ENCODE results near the gene CNGA2. TPM values are rescaled to one million over a fixed set of nuclear protein-coding genes. Genes with fewer than 3 reads are reported as not detected.
A peak's percentile ranks its signal among the peaks of the same experiment; 100 is the strongest.

CNGA2 gene
- total RNA-seq, 1 donor from 2014 or later = not detected

DNA sequence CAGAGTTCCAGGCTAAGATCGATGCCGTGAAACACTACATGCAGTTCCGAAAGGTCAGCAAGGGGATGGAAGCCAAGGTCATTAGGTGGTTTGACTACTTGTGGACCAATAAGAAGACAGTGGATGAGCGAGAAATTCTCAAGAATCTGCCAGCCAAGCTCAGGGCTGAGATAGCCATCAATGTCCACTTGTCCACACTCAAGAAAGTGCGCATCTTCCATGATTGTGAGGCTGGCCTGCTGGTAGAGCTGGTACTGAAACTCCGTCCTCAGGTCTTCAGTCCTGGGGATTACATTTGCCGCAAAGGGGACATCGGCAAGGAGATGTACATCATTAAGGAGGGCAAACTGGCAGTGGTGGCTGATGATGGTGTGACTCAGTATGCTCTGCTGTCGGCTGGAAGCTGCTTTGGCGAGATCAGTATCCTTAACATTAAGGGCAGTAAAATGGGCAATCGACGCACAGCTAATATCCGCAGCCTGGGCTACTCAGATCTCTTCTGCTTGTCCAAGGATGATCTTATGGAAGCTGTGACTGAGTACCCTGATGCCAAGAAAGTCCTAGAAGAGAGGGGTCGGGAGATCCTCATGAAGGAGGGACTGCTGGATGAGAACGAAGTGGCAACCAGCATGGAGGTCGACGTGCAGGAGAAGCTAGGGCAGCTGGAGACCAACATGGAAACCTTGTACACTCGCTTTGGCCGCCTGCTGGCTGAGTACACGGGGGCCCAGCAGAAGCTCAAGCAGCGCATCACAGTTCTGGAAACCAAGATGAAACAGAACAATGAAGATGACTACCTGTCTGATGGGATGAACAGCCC is 9.3 kb downstream of the CNGA2 start:
- Mint-ChIP-seq H3K4me1 (ENCODE audit: low read depth, unreplicated experiment) (no peaks in the 10 kb centered on the region), H3K9me3 (ENCODE audit: unreplicated experiment) (peaks cover 2% of the 10 kb centered on the region), H3K27me3 (ENCODE audit: low read depth, unreplicated experiment) (peaks cover 3% of the 10 kb centered on the region), H3K4me3 (ENCODE audit: unreplicated experiment) (no peak overlapping the region), H3K36me3 (ENCODE audit: low read depth, unreplicated experiment) (no peaks in the 10 kb centered on the region), H3K27ac (ENCODE audit: unreplicated experiment) (no peak overlapping the region)
- H3K36me3 ChIP-seq (ENCODE audit: insufficient read depth, low read length) = no peaks in the 10 kb centered on the region
- no peak for TF ChIP-seq EZH2 (IDR thresholded peaks at IDR 0.05; ENCODE audit: insufficient read depth, low read length)
- TF ChIP-seq, protein P1, sequence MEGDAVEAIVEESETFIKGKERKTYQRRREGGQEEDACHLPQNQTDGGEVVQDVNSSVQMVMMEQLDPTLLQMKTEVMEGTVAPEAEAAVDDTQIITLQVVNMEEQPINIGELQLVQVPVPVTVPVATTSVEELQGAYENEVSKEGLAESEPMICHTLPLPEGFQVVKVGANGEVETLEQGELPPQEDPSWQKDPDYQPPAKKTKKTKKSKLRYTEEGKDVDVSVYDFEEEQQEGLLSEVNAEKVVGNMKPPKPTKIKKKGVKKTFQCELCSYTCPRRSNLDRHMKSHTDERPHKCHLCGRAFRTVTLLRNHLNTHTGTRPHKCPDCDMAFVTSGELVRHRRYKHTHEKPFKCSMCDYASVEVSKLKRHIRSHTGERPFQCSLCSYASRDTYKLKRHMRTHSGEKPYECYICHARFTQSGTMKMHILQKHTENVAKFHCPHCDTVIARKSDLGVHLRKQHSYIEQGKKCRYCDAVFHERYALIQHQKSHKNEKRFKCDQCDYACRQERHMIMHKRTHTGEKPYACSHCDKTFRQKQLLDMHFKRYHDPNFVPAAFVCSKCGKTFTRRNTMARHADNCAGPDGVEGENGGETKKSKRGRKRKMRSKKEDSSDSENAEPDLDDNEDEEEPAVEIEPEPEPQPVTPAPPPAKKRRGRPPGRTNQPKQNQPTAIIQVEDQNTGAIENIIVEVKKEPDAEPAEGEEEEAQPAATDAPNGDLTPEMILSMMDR (IDR thresholded peaks at IDR 0.05; ENCODE audit: insufficient read depth, low read depth, low read length) = no peak
- FAIRE-seq = no peak
- no peak overlapping the region for H3K27ac ChIP-seq (ENCODE audit: low read depth, low read length)
- no peaks in the 10 kb centered on the region for H3K9me3 ChIP-seq (ENCODE audit: insufficient read depth, low read depth, low read length)
- no peaks in the 10 kb centered on the region for H3K27me3 ChIP-seq (ENCODE audit: insufficient read depth, low read length)
- no peaks in the 10 kb centered on the region for H4K20me1 ChIP-seq (ENCODE audit: insufficient read depth, low read length)
- H3K4me2 ChIP-seq (ENCODE audit: low read length) = no peak overlapping the region
- no peak overlapping the region for H3K4me3 ChIP-seq (ENCODE audit: insufficient read depth, low read depth, low read length)
- no peak overlapping the region for H2AFZ ChIP-seq (ENCODE audit: low read depth, low read length)
- no peaks in the 10 kb centered on the region for H3K79me2 ChIP-seq (ENCODE audit: insufficient read depth, low read length)
- no peak for DNase-seq (ENCODE audit: low read depth)
- no peak overlapping the region for H3K9ac ChIP-seq (ENCODE audit: low read length)
- no peaks in the 10 kb centered on the region for H3K4me1 ChIP-seq (ENCODE audit: insufficient read depth, low read length)

DNA sequence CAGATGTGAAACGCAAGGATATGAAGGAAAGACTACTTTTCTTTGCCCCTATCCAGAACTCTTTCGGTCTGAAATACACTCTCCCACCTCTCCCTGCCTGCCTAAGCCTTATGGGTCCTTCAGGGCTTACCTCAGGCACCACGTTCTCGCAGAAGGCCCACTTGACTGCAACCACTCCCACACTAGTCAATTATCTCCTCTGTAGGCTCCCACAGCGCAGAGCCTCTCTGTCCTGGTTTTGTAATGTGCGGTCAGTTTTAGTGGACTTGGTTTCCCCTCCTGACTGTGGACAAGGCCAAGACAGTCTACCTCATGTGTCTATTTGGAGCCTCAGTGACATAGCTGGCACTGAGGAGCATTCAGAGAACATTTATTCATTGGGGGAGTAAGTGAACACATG is 11.1 kb downstream of the CNGA2 start:
- H3K9me3 ChIP-seq (ENCODE audit: insufficient read depth, low read depth, low read length) = no peaks in the 10 kb centered on the region
- DNase-seq (ENCODE audit: low read depth) = no peak

DNA sequence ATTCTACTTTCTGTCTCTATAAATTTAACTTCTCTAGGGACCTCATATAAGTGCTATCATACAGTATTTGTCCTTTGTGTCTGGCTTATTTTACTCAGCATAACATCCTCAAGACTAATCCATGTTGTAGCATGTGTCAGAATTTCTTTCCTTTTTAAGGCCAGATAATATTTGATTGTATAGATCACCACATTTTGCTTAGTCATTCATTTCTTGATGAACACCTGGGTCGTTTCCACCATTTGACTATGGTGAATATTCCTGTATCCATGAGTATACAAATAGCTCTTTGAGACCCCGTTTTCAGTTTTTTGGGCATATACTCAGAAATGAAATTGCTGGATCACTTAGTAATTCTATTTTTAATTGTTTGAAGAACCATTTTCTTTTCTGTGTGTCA is 12.0 kb downstream of the CNGA2 start:
- Histone ChIP-seq H3K27ac (ENCODE audit: low read depth, low read length) (no peak overlapping the region), H3K4me2 (ENCODE audit: low read length) (no peak overlapping the region), H3K79me2 (ENCODE audit: insufficient read depth, low read length) (no peaks in the 10 kb centered on the region), H2AFZ (ENCODE audit: low read depth, low read length) (no peak overlapping the region), H3K9me3 (ENCODE audit: insufficient read depth, low read depth, low read length) (no peaks in the 10 kb centered on the region), H3K4me1 (ENCODE audit: insufficient read depth, low read length) (no peaks in the 10 kb centered on the region), H3K27me3 (ENCODE audit: insufficient read depth, low read length) (no peaks in the 10 kb centered on the region), H3K9ac (ENCODE audit: low read length) (no peak overlapping the region), H3K36me3 (ENCODE audit: insufficient read depth, low read length) (no peaks in the 10 kb centered on the region), H4K20me1 (ENCODE audit: insufficient read depth, low read length) (no peaks in the 10 kb centered on the region), H3K4me3 (ENCODE audit: insufficient read depth, low read depth, low read length) (no peak overlapping the region)
- H3K27ac Mint-ChIP-seq (ENCODE audit: unreplicated experiment) = no peak overlapping the region
- DNase-seq (ENCODE audit: low read depth) = no peak
- H3K36me3 Mint-ChIP-seq (ENCODE audit: low read depth, unreplicated experiment) = no peaks in the 10 kb centered on the region
- FAIRE-seq = peak; percentile 55
- peaks cover 2% of the 10 kb centered on the region for H3K9me3 Mint-ChIP-seq (ENCODE audit: unreplicated experiment)
- TF ChIP-seq, protein P1 (IDR thresholded peaks at IDR 0.05; ENCODE audit: insufficient read depth, low read depth, low read length) = no peak
- no peak for TF ChIP-seq EZH2 (IDR thresholded peaks at IDR 0.05; ENCODE audit: insufficient read depth, low read length)
- H3K4me1 Mint-ChIP-seq (ENCODE audit: low read depth, unreplicated experiment) = peaks cover 2% of the 10 kb centered on the region
- peaks cover 3% of the 10 kb centered on the region for H3K27me3 Mint-ChIP-seq (ENCODE audit: low read depth, unreplicated experiment)
- no peak overlapping the region for H3K4me3 Mint-ChIP-seq (ENCODE audit: unreplicated experiment)

More for the DNA sequence above, 11.1 kb downstream of the CNGA2 start:
- no peak overlapping the region for H3K27ac Mint-ChIP-seq (ENCODE audit: unreplicated experiment)
- H3K9ac ChIP-seq (ENCODE audit: low read length) = no peak overlapping the region
- no peak overlapping the region for H3K4me2 ChIP-seq (ENCODE audit: low read length)
- no peaks in the 10 kb centered on the region for H3K27me3 ChIP-seq (ENCODE audit: insufficient read depth, low read length)
- TF ChIP-seq EZH2 (IDR thresholded peaks at IDR 0.05; ENCODE audit: insufficient read depth, low read length) = no peak
- no peak overlapping the region for H3K27ac ChIP-seq (ENCODE audit: low read depth, low read length)
- H3K27me3 Mint-ChIP-seq (ENCODE audit: low read depth, unreplicated experiment) = peaks cover 3% of the 10 kb centered on the region
- no peak overlapping the region for H3K4me3 Mint-ChIP-seq (ENCODE audit: unreplicated experiment)
- H2AFZ ChIP-seq (ENCODE audit: low read depth, low read length) = no peak overlapping the region
- H3K4me3 ChIP-seq (ENCODE audit: insufficient read depth, low read depth, low read length) = no peak overlapping the region
- FAIRE-seq = no peak
- H3K79me2 ChIP-seq (ENCODE audit: insufficient read depth, low read length) = no peaks in the 10 kb centered on the region
- H3K36me3 ChIP-seq (ENCODE audit: insufficient read depth, low read length) = no peaks in the 10 kb centered on the region
- H3K4me1 Mint-ChIP-seq (ENCODE audit: low read depth, unreplicated experiment) = no peaks in the 10 kb centered on the region
- no peaks in the 10 kb centered on the region for H4K20me1 ChIP-seq (ENCODE audit: insufficient read depth, low read length)
- peaks cover 2% of the 10 kb centered on the region for H3K9me3 Mint-ChIP-seq (ENCODE audit: unreplicated experiment)
- H3K4me1 ChIP-seq (ENCODE audit: insufficient read depth, low read length) = no peaks in the 10 kb centered on the region
- no peaks in the 10 kb centered on the region for H3K36me3 Mint-ChIP-seq (ENCODE audit: low read depth, unreplicated experiment)

All from astrocyte (in vitro differentiated cells and primary cell).